Stimulated activated CD8-positive, alpha-beta memory T cell treated with anti-CD3 and anti-CD28 coated beads, Interleukin-7, amount 100 ng/mL, for 24 hours (primary cell): ENCODE results near the gene TTLL1.
"Not testable (repeated sequence)": the region's sequence is repeated elsewhere in the genome, so short reads cannot be mapped to it uniquely, and the experiment has no call there.

Source experiments
- DNase-seq: peaks from one replicate; pipeline ENCODE4 v3.0.0-alpha.2; 2020; ENCODE audit warnings: low read depth

Gene TTLL1

DNA sequence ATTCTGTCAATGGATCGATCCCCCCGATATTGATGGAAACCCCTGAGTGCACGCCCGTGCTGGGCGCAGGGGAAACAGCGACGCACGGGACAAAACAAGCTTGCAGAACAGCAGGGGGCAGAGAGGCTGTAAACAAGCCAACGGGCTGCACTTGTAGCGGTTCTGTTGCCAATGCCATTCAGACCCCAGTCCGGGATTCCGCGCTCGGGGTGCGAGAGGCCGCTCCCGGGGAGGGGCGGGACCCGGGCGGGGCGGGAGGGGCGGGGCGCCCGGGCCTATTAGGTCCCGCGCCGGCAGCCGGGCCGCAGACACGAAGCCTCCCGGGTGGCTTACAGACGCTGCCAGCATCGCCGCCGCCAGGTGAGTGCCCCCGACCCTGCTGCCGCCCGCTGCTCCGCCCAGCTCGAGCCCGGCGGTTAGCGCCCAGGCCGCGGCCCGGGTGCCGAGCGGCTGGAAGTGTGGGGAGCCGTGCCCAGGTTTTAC, 21.3 kb upstream of the TTLL1 start, which contains the start of gene BIK:
Gene BIK (plus strand): TSS at position 307 of the 483 bp plus-strand sequence. CDS start 13,273 bp downstream, outside the sequence.
- no peak for DNase-seq

DNA sequence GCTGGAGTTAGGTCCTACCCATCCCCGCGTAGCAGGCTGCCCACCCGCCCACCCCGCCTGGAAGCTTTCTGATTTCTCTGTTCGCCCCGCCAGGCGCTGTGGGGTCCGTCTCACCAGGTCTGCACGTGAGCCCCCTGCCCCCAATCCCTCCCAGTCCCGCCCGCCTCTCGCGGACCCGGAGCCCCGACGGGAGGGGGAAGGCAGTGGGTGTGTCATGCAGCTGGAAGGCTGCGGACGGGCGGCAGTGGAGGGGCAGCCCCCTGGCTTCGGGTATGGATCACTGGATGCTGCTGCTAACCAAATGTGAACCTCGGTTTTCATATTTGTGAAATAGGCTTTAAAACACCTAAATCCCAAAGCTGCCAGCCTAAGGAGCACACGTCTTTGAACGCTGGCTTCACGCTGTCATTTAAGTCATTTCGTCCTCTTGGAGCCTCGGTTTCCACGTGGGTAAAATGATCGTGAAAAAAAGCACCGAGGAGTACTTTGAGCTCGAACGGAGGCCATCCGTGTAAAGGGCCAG, 20.8 kb upstream of the TTLL1 start:
- DNase-seq, result no peak

GRCh38 chr22:43109511-43109910, 20.3 kb upstream of the TTLL1 start:
- no peak for DNase-seq

GRCh38 chr22:43106302-43106701, 17.1 kb upstream of the TTLL1 start:
- DNase-seq, result no peak

DNA sequence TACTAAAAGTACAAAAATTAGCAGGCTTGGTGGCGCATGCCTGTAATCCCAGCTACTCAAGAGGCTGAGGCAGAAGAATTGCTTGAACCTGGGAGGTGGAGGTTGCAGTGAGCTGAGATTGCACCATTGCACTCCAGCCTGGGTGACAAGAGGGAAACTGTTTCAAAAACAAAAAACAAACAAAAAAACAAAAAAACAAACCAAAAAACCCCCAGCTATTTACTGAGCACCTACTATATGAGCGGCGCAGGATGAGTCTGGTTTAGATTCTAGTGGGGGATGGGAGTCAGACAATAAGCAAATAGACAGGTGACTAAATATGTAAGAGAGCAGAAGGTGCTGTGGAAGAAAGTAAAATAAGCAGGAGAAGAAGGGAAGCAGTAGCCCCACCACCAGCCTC, 15.8 kb upstream of the TTLL1 start:
- DNase-seq, result not testable (repeated sequence)

DNA sequence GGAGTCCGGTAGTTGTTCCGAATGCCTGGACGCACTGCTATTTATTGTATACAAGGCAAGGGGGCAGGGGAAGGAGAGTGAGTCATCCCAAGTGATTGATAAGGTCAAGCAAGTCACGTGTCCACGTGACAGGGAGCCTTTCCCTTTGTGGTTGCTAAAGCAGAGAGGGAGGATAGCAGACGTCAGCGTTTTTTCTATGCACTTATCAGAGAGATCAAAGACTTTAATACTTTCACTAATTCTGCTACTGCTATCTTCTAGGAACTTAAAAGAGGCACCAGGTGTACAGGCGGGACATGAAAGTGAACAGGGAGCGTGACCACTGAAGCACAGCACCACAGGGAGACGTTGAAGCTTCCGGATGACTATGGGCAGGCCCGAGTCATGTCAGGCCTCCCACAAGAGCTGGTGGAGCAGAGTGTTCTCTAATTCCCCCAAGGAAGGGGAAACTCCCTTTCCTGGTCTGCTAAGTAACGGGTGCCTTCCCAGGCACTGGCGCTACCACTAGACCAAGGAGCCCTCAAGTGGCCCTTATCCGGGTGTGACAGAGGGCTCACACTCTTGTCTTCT, 14.9 kb upstream of the TTLL1 start:
- DNase-seq, result not testable (repeated sequence)

DNA sequence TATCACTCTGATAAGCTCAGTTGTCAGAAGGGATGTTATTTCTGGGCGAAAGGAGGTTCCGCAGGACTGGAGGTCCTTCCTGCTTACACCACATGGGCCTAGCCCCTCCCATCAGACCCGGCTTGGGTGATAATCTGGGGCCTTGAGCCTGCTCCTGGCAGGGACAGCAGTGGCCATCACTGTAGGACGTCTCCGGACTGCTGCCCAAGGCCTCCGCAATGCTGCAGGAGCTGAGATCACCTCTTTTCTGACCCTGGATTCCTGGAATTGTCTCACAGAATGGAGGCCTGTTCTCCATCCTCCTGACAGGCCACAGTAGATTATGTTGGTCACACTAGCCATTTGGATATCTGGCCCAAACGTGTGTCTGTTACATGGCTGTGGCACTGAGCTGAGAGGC, 12.1 kb upstream of the TTLL1 start:
- no peak for DNase-seq

GRCh38 chr22:43100225-43100624, 11.0 kb upstream of the TTLL1 start:
- no peak for DNase-seq

GRCh38 chr22:43099095-43099494, 9.9 kb upstream of the TTLL1 start:
- DNase-seq, result no peak

DNA sequence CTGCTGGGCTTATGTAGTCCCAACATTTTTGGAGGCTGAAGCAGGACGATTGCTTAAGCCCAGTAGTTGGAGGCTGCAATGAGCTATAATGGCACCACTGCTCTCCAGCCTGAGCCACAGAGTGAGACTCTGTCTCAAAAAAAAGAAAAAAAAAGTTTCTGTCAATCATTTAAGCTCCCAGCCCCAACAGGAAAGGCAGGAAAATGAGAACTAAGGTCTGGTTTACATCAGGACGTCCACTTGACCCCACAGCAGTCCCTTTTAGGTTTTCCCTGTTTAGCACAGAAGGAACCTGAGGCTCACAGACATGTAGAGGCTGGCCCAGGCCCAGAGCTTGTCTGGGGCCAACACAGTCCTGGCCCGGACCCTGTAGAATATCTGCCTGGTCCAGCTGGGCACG, 9.2 kb upstream of the TTLL1 start:
- no peak for DNase-seq

DNA sequence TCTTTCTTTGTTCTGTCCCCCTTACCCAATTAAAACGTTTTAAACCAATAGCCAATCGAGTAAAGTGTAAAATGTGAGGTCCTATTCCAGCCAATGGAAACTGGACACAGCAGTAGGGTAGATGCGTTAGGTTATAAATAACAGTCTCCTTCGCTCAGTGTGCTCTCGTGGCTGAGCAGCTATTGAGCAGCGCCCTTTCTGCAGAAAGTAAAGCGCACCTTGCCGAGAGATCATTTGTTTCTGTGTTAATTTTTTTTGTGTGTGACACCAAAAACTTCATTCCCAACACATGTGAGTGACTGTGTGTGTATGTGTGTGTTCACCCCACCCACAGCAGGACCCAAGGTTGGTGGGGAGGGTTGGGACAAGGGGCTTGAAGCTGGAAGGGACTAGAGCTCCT, 7.2 kb upstream of the TTLL1 start:
- DNase-seq, result no peak

GRCh38 chr22:43094551-43094950, 5.4 kb upstream of the TTLL1 start:
- DNase-seq, result no peak

DNA sequence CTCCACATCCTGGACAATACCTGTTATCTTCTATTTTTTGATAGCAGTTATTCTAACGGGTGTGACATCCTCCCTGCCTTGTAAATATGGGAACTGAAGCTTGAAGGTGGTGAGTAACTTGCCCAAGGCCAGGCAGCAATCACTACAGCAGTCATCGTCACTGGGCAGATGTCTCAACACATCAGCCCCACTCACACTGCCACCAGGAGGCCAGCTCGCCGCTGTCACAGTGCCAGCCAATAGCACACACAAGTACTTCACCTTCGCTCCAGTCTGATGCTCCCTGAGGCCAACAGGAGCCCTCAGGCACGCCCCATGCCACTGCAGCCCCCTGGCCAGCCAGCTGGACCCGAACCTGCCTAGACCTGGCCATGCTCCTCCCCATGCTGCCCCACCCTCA, 4.9 kb upstream of the TTLL1 start:
- no peak for DNase-seq

- DNase-seq, result no peak
These were observed 2.9 kb upstream of the TTLL1 start for GRCh38 chr22:43092085-43092484.

DNA sequence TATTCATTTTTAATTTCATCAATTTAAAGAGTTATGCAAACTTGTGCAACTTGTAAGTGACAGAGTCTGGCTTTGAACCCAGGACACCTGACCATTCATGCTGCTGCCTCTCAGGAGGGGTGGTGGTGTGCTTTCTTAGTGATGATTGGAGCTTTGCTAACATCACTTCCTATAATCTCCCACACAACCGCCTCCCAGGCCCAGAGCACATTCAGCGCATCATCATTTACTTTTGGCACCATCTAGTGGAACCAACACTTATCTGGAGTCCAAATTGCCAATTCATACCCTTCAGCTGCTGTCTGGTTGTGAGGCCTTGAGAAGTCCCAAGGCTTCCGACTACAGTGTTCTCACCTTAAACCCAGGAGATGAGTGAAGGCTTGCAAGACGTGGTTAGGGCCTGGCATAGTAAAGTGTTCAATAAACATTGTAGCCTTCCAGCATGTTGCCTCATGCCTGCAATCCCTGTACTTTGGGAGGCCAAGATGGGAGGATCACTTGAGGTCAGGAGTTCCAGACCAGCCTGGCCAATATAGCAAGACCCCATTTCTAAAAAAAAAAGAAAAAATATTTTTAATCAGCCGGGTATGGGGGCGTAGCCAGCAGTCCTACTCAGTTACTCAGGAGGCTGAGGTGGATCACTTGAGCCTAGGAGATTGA, 1.1 kb upstream of the TTLL1 start:
- no peak for DNase-seq

DNA sequence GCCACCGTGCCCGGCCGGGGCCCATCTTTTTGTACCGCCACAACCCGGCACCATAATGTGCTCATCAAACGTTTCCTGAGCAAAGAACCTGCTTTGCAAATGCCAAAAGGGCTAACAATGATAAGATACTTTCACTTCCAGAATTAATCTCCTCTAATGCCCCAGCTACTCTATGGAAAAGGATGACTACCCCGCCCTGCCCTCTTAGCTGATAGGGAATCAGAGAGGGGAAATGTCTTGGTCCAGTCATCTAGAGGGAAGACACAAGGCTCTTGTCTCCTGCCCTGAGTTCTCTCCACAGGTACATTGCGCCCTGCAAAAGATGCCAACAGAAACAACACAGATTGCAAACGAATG, 586 bp downstream of the TTLL1 start:
- no peak for DNase-seq

- no peak for DNase-seq
These were observed 3.3 kb downstream of the TTLL1 start for GRCh38 chr22:43085658-43086606.

DNA sequence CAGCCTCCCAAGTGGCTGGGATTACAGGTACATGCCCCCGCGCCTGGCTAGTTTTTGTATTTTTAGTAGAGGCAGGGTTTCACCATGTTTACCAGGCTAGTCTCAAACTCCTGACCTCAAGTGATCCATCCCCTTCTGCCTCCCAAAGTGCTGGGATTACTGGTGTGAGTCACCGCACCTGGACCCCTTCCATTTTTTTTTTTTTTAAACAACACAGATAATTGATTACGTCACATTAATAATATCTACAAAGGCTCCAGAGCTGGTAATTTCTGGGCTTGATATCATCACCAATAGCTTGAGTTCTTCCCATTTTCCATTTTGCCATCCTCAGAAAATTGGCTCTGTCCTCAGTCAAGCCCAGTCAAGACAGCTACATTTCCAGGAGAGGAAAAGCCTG, 7.2 kb downstream of the TTLL1 start:
- no peak for DNase-seq

GRCh38 chr22:43080616-43081015, 8.6 kb downstream of the TTLL1 start:
- DNase-seq, result no peak

DNA sequence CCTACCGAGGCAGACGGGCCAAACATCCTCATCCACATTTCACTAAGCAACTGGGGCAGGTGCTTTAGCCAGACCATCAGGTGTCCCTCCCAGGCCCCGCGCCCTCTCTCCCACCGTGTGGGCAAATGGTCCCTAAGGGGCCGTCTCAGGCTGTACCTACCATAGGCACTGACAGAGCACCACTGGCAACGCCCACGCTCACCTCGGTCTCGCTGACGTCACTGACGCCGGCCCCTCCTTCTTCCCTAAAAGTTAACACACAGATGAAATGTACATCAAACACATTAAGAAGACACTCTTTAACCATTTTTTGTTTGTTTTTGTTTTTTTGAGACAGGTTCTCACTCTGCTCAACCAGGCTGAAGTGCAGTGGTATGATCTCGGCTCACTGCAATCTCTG, 9.4 kb downstream of the TTLL1 start:
- no peak for DNase-seq

DNA sequence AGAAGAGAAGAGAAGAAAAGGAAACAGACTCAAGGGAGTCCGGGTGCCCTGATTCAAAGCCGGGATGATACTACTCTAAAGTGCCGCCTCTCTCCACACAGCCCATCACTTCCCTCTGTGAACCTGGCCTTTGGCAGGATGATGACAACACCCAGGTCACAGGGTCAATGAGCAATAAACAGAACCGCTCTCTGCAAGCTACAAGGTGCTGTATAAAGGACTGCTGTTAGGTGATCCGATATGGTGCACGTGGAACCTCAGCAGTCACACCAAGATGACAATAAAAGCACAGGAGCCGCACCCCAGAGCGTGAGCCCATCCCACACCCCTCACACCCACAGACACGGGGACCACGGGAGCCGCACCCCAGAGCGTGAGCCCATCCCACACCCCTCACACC, 10.7 kb downstream of the TTLL1 start:
- no peak for DNase-seq

DNA sequence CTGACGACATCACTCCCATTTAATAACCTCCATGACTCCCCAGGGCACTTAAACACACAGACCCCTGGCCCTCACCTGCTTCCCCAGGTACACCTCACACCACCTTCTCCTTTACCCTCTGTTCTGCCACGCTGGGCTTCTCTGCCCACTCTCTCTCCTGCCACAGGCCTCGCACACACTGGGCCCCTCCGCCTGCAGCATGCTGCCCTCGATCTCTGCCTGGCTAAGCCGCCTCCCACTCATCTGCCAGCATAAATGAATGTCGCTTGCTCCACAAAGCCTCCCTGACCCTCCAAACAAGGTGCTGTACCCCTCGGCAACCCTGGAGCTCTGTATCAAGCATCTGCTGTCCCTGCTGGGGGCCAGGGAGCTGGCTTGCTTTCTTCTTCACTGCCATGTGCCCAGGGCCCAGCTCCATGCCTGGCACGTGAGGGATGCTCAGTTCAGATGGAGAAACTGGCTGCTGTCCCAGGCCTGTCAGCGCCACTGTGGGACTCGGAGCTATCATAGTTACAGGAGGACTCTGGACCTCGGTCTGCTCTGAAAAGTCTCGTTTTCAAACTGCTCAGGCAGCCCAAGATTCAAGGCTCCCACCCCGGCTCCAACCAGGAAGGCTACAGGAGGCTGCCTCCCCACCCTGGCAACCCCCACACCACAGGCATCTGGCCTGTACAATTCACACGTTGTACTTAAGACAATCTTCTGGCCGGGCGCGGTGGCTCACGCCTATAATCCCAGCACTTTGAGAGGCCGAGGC, 11.9 kb downstream of the TTLL1 start:
- DNase-seq, result no peak
